Bronchial epithelial cell (primary cell): ENCODE measurements around the gene C9orf50. TPM values are rescaled to one million over a fixed set of nuclear protein-coding genes. Genes with fewer than 3 reads are reported as not detected.

Experiments
- DNase-seq: peaks from one replicate; pipeline ENCODE4 v3.0.0-alpha.2; 2010; ENCODE audit warnings: low read depth
- FAIRE-seq: peaks from 2 replicates; lab custom pipeline; 2011; peaks lifted over from hg19 to GRCh38; lab: Jason Lieb, UNC
- H3K27me3 ChIP-seq: 2 replicates; pipeline ENCODE4 v1.5.1; 2011; ENCODE audit warnings: low read length; ENCODE audit not compliant: control insufficient read depth, insufficient read depth
- H3K36me3 ChIP-seq: 2 replicates; pipeline ENCODE4 v1.5.1; 2011; ENCODE audit warnings: low read length; ENCODE audit not compliant: control insufficient read depth, insufficient read depth
- H3K4me3 ChIP-seq: 2 replicates; pipeline ENCODE4 v1.5.1; 2011; ENCODE audit warnings: mild to moderate bottlenecking, low read depth, low read length, control low read depth
- total RNA-seq: library from RNA; depleted of rRNA; stranded (reverse); fragments of >200 nt; gene quantifications from 2 replicates; pipeline ENCODE4 v1.2.1, GENCODE V29; 2014
- TF ChIP-seq, protein P1 (sequence below): IDR thresholded peaks from 2 replicates; pipeline ENCODE4 v1.5.1; 2011; ENCODE audit warnings: mild to moderate bottlenecking, moderate library complexity, low read length, control low read depth, inconsistent platforms; ENCODE audit not compliant: insufficient read depth, severe bottlenecking

C9orf50 gene
- total RNA-seq, 1 donor from 2014 or later = not detected

DNA sequence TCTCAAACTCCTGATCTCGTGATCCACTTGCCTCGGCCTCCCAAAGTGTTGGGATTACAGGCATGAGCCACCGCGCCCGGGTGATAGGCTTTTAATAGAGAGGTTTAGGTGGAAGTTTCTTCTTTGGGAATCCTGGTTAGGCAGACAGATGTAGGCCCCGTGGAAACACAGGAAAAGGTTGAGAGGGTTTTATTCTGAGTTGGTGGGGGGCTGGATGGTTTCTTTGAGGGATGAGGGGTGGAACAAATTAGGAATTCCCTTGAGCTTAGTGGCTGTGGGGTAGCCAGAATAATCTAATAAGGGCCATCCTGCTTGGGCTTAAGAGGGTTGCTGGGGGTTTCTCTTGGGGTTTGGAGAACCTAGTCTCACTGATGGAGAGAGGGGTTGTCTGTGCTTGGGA is 30.4 kb downstream of the C9orf50 start:
- FAIRE-seq = no peak

GRCh38 chr9:129587487-129588262 is 33.2 kb downstream of the C9orf50 start:
- no peaks in the 10 kb centered on the region for H3K27me3 ChIP-seq
- no peaks in the 10 kb centered on the region for H3K36me3 ChIP-seq
- H3K4me3 ChIP-seq = no peak overlapping the region
- FAIRE-seq (no peak), DNase-seq (no peak)
- TF ChIP-seq, protein P1, sequence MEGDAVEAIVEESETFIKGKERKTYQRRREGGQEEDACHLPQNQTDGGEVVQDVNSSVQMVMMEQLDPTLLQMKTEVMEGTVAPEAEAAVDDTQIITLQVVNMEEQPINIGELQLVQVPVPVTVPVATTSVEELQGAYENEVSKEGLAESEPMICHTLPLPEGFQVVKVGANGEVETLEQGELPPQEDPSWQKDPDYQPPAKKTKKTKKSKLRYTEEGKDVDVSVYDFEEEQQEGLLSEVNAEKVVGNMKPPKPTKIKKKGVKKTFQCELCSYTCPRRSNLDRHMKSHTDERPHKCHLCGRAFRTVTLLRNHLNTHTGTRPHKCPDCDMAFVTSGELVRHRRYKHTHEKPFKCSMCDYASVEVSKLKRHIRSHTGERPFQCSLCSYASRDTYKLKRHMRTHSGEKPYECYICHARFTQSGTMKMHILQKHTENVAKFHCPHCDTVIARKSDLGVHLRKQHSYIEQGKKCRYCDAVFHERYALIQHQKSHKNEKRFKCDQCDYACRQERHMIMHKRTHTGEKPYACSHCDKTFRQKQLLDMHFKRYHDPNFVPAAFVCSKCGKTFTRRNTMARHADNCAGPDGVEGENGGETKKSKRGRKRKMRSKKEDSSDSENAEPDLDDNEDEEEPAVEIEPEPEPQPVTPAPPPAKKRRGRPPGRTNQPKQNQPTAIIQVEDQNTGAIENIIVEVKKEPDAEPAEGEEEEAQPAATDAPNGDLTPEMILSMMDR = no peak

More for the DNA sequence above, 30.4 kb downstream of the C9orf50 start:
- Histone ChIP-seq H3K36me3 (no peaks in the 10 kb centered on the region), H3K4me3 (no peak overlapping the region), H3K27me3 (no peaks in the 10 kb centered on the region)
- DNase-seq = no peak
- TF ChIP-seq, protein P1 = no peak

DNA sequence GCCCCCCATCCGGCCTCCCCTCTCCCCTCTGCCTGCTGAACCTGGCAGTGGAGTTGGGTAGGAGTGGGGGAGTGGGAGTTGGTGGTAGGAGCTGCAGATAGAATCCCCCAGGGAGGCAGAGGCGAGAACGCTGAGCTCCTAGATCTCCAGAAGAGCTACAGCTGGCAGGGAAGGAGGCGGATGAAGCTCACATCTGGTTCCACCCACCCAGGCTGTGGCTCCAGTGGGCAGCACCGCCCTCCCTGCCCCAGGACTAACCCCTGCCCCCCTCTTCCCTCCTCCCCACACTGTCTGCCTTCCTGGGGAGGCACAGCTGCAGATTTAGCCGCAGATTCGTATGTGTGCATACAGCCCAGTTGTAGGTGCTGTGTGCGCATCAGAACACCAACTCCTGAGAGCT is 34.2 kb downstream of the C9orf50 start:
- DNase-seq (no peak), FAIRE-seq (no peak)
- H3K27me3 ChIP-seq = no peaks in the 10 kb centered on the region

DNA sequence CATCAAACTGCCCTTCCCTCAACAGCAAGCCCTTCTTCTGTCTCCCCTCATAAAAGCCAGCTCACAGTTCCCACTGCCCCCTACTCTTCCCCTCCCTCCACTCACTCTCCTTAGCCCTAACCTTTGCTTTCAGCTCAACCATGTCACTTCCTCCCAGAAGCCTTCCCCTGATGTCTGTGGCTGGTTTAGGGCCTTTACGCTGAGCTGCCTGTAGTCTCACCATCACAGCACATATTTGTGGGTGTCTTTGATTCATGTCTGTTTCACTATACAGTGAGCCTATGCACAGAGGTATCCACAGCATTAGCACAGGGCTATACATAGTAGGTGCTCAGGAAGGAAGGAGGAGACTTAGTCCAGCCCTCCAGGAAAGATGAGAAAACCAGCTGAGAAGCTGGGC is 34.7 kb downstream of the C9orf50 start:
- H3K27me3 ChIP-seq = no peaks in the 10 kb centered on the region
- no peaks in the 10 kb centered on the region for H3K36me3 ChIP-seq
- no peak overlapping the region for H3K4me3 ChIP-seq
- TF ChIP-seq, protein P1 = no peak
- FAIRE-seq (no peak), DNase-seq (no peak)

More for the DNA sequence above, 34.2 kb downstream of the C9orf50 start:
- no peak overlapping the region for H3K4me3 ChIP-seq
- TF ChIP-seq, protein P1 = no peak
- H3K36me3 ChIP-seq = no peaks in the 10 kb centered on the region

DNA sequence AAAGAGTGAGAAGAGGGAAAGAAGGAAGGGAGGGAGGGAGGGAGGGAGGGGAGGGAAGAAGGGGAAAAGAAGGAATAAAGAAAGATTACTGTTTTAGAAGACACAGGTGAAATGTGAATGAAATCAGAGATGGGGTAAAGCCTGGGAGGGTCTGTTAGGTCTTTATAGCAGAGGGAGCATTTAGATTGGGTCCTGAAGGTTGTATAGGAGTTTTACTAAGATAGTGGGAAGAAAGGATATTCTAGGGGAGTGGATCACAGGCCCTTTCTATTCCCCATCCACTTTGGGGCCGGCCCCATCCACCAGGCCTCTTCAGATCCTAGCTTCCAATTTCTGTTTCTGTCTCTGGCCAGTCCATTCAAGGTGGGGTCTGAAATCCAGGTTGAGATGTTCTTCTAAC is 35.5 kb downstream of the C9orf50 start:
- FAIRE-seq (no peak), DNase-seq (no peak)
- TF ChIP-seq, protein P1 = no peak
- Histone ChIP-seq H3K4me3 (no peak overlapping the region), H3K27me3 (no peaks in the 10 kb centered on the region), H3K36me3 (no peaks in the 10 kb centered on the region)

DNA sequence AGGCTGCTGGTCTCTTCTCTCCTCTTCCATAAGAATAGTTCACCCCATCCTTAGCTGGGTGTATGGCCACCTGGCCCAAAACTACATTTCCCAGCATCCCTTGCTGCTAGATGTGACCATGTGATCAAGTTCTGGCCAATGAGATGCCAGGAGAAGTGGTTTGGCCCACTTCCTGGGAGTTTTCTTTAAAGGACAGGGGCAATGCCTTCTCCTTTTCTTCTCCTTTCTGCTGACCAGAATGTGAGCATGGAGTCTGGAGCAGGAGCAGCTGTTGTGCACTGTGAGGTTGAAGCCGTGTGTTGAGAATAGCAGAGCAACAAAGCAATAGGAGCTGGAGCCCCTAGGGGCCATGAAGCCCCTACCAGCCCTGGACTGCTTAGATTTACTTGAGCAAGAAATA is 36.8 kb downstream of the C9orf50 start:
- DNase-seq (peak; percentile 77), FAIRE-seq (no peak)
- no peaks in the 10 kb centered on the region for H3K36me3 ChIP-seq

More for the DNA sequence above, 36.8 kb downstream of the C9orf50 start:
- Histone ChIP-seq H3K4me3 (no peak overlapping the region), H3K27me3 (no peaks in the 10 kb centered on the region)
- TF ChIP-seq, protein P1 = no peak
